Testis (tissue), 2 donors: ENCODE results near the gene SLC35G1.

Source experiments
- CTCF ChIP-seq, 3 experiments: fragments of 450-650 bp in 2 of 3; fragments of 200-600 bp in 1 of 3; sonication (generic) in 1 of 3; IDR thresholded peaks; one replicate each; pipeline ENCODE4 v1.5.1; 2016 to 2019; ENCODE audit warnings: antibody characterized with exemption in 3 of 3, mild to moderate bottlenecking in 2 of 3, moderate library complexity in 1 of 3
- POLR2A ChIP-seq: fragments of 450-650 bp; IDR thresholded peaks from one replicate; pipeline ENCODE4 v1.6.1; 2017; ENCODE audit warnings: antibody characterized with exemption, mild to moderate bottlenecking, moderate library complexity

- TF ChIP-seq CTCF (IDR thresholded peaks at IDR 0.05) = no peak
- TF ChIP-seq POLR2A = no peak
Observed at GRCh38 chr10:93872375-93873158, 21.2 kb upstream of the SLC35G1 start.
